Measurements from ENCODE around the gene PIN1. TPM values are rescaled to one million over a fixed set of nuclear protein-coding genes. Genes with fewer than 3 reads are reported as not detected.

Gene PIN1
- total RNA-seq, 1 experiment from 2014 or later: 145 TPM

GRCh38 chr19:9847087-9847671 is 12.1 kb downstream of the PIN1 start:
- in situ Hi-C loops (cut with HindIII; ENCODE audit: low pct_unique_long_range_greater_than_20kb, low sequenced_read_pairs): no loop called here
- DNase-seq (ENCODE audit: low read depth): peak; percentile 57

GRCh38 chr19:9848060-9848459 is 12.9 kb downstream of the PIN1 start:
- DNase-seq (ENCODE audit: low read depth): no peak
- in situ Hi-C loops (cut with HindIII; ENCODE audit: low pct_unique_long_range_greater_than_20kb, low sequenced_read_pairs): no loop called here

GRCh38 chr19:9848762-9849161 is 13.6 kb downstream of the PIN1 start:
- in situ Hi-C loops (cut with HindIII; ENCODE audit: low pct_unique_long_range_greater_than_20kb, low sequenced_read_pairs): no loop called here
- no peak for DNase-seq (ENCODE audit: low read depth)

GRCh38 chr19:9849791-9850190 is 14.7 kb downstream of the PIN1 start:
- no peak for DNase-seq (ENCODE audit: low read depth)
- in situ Hi-C loops (cut with HindIII; ENCODE audit: low pct_unique_long_range_greater_than_20kb, low sequenced_read_pairs): no loop called here

GRCh38 chr19:9850235-9850959 is 15.3 kb downstream of the PIN1 start:
- in situ Hi-C loops (cut with HindIII; ENCODE audit: low pct_unique_long_range_greater_than_20kb, low sequenced_read_pairs): no loop called here
- no peak for DNase-seq (ENCODE audit: low read depth)

- in situ Hi-C loops (cut with HindIII; ENCODE audit: low pct_unique_long_range_greater_than_20kb, low sequenced_read_pairs): no loop called here
Measured at GRCh38 chr19:9854282-9854846, 19.2 kb downstream of the PIN1 start.

GRCh38 chr19:9856609-9857008 is 21.5 kb downstream of the PIN1 start:
- in situ Hi-C loops (cut with HindIII; ENCODE audit: low pct_unique_long_range_greater_than_20kb, low sequenced_read_pairs): no loop called here

More at GRCh38 chr19:9854282-9854846, 19.2 kb downstream of the PIN1 start:
- no peak for DNase-seq (ENCODE audit: low read depth)

GRCh38 chr19:9857076-9857721 is 22.1 kb downstream of the PIN1 start:
- DNase-seq (ENCODE audit: low read depth): no peak
- in situ Hi-C loops (cut with HindIII; ENCODE audit: low pct_unique_long_range_greater_than_20kb, low sequenced_read_pairs): no loop called here

More at GRCh38 chr19:9856609-9857008, 21.5 kb downstream of the PIN1 start:
- DNase-seq (ENCODE audit: low read depth): no peak

GRCh38 chr19:9857920-9858746 is 23.0 kb downstream of the PIN1 start:
- in situ Hi-C loops (cut with HindIII; ENCODE audit: low pct_unique_long_range_greater_than_20kb, low sequenced_read_pairs): no loop called here
- no peak for DNase-seq (ENCODE audit: low read depth)

- DNase-seq (ENCODE audit: low read depth): no peak
- in situ Hi-C loops (cut with HindIII; ENCODE audit: low pct_unique_long_range_greater_than_20kb, low sequenced_read_pairs): no loop called here
Measured at GRCh38 chr19:9858766-9859165, 23.6 kb downstream of the PIN1 start.

- in situ Hi-C loops (cut with HindIII; ENCODE audit: low pct_unique_long_range_greater_than_20kb, low sequenced_read_pairs): no loop called here
- DNase-seq (ENCODE audit: low read depth): no peak
Measured at GRCh38 chr19:9860407-9860806, 25.3 kb downstream of the PIN1 start.

- in situ Hi-C loops (cut with HindIII; ENCODE audit: low pct_unique_long_range_greater_than_20kb, low sequenced_read_pairs): no loop called here
- DNase-seq (ENCODE audit: low read depth): no peak
Measured at GRCh38 chr19:9861503-9861902, 26.4 kb downstream of the PIN1 start.

- no peak for DNase-seq (ENCODE audit: low read depth)
- in situ Hi-C loops (cut with HindIII; ENCODE audit: low pct_unique_long_range_greater_than_20kb, low sequenced_read_pairs): no loop called here
Measured at GRCh38 chr19:9862938-9863337, 27.8 kb downstream of the PIN1 start.

GRCh38 chr19:9863759-9864158 is 28.6 kb downstream of the PIN1 start:
- in situ Hi-C loops (cut with HindIII; ENCODE audit: low pct_unique_long_range_greater_than_20kb, low sequenced_read_pairs): no loop called here
- no peak for DNase-seq (ENCODE audit: low read depth)

GRCh38 chr19:9865732-9866501 is 30.8 kb downstream of the PIN1 start:
- in situ Hi-C loops (cut with HindIII; ENCODE audit: low pct_unique_long_range_greater_than_20kb, low sequenced_read_pairs): no loop called here
- DNase-seq (ENCODE audit: low read depth): no peak

- in situ Hi-C loops (cut with HindIII; ENCODE audit: low pct_unique_long_range_greater_than_20kb, low sequenced_read_pairs): no loop called here
- no peak for DNase-seq (ENCODE audit: low read depth)
Measured at GRCh38 chr19:9868983-9869617, 34.0 kb downstream of the PIN1 start.

- in situ Hi-C loops (cut with HindIII; ENCODE audit: low pct_unique_long_range_greater_than_20kb, low sequenced_read_pairs): no loop called here
- DNase-seq (ENCODE audit: low read depth): no peak
Measured at GRCh38 chr19:9871626-9872338, 36.7 kb downstream of the PIN1 start.

All from Caki2 (cell line).